SJCRH30 (cell line): ENCODE results near the gene APC2. TPM values are rescaled to one million over a fixed set of nuclear protein-coding genes. Genes with fewer than 3 reads are reported as not detected.
A peak's percentile ranks its signal among the peaks of the same experiment; 100 is the strongest.

Source experiments
- DNase-seq, 2 experiments: peaks; one replicate each; pipeline ENCODE4 v3.0.0-alpha.2; 2015 to 2020
- H3K27ac ChIP-seq: fragments of 250-450 bp; sonication (Bioruptor Pico); 2 replicates; pipeline ENCODE4 v1.5.1; 2020; ENCODE audit warnings: mild to moderate bottlenecking, moderate library complexity
- H3K27me3 ChIP-seq: fragments of 250-450 bp; sonication (Bioruptor Pico); 2 replicates; pipeline ENCODE4 v1.5.1; 2020; ENCODE audit warnings: mild to moderate bottlenecking, moderate library complexity
- H3K36me3 ChIP-seq: fragments of 250-450 bp; sonication (Bioruptor Pico); 2 replicates; pipeline ENCODE4 v1.5.1; 2020; ENCODE audit warnings: mild to moderate bottlenecking, moderate library complexity
- H3K4me1 ChIP-seq: fragments of 250-450 bp; sonication (Bioruptor Pico); 2 replicates; pipeline ENCODE4 v1.5.1; 2020; ENCODE audit warnings: mild to moderate bottlenecking, moderate library complexity
- H3K4me3 ChIP-seq: fragments of 250-450 bp; sonication (Bioruptor Pico); 2 replicates; pipeline ENCODE4 v1.5.1; 2020; ENCODE audit warnings: mild to moderate bottlenecking, moderate library complexity
- H3K9me3 ChIP-seq: fragments of 250-450 bp; sonication (Bioruptor Pico); replicated peaks from 2 replicates; pipeline ENCODE4 v1.5.1; 2020; ENCODE audit warnings: mild to moderate bottlenecking, moderate library complexity
- total RNA-seq: library from RNA; depleted of rRNA; stranded (reverse); fragments of >200 nt; shearing (Covaris generic); gene quantifications from 2 replicates; pipeline ENCODE4 v1.2.3, GENCODE V29; 2014

APC2 gene
- total RNA-seq, 1 experiment from 2014 or later: 0.24 TPM

GRCh38 chr19:1468274-1468820, 18.4 kb downstream of the APC2 start:
- H3K4me1 ChIP-seq: peaks cover 2% of the 10 kb centered on the region; the same call in 1 of the 2 replicates
- DNase-seq: no peak
- H3K9me3 ChIP-seq: no peaks in the 10 kb centered on the region
- no peak overlapping the region for H3K27ac ChIP-seq
- no peaks in the 10 kb centered on the region; the same call in 1 of the 2 replicates for H3K27me3 ChIP-seq
- H3K4me3 ChIP-seq: no peak overlapping the region
- H3K36me3 ChIP-seq: no peaks in the 10 kb centered on the region

DNA sequence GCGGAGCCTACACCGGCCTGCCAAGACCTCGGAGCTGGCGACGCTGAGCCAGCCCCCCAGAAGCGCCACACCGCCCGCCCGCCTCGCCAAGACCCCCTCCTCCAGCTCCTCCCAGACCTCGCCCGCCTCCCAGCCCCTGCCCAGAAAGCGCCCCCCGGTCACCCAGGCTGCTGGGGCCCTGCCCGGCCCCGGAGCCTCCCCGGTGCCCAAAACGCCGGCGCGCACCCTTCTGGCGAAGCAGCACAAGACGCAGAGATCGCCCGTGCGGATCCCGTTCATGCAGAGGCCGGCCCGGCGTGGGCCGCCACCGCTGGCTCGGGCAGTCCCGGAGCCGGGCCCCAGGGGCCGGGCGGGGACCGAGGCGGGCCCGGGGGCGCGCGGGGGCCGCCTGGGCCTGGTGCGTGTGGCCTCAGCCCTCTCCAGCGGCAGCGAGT, 18.9 kb downstream of the APC2 start:
- H3K36me3 ChIP-seq: no peaks in the 10 kb centered on the region
- no peaks in the 10 kb centered on the region for H3K9me3 ChIP-seq
- H3K4me1 ChIP-seq: peaks cover 2% of the 10 kb centered on the region; the same call in 1 of the 2 replicates
- no peak overlapping the region for H3K27ac ChIP-seq
- no peaks in the 10 kb centered on the region; the same call in 1 of the 2 replicates for H3K27me3 ChIP-seq
- no peak overlapping the region for H3K4me3 ChIP-seq
- DNase-seq: no peak

GRCh38 chr19:1469255-1470054, 19.5 kb downstream of the APC2 start:
- Histone ChIP-seq H3K4me1 (peaks cover 2% of the 10 kb centered on the region; the same call in 1 of the 2 replicates), H3K36me3 (no peaks in the 10 kb centered on the region), H3K4me3 (peak overlapping the region; percentile 57), H3K9me3 (no peaks in the 10 kb centered on the region), H3K27me3 (no peaks in the 10 kb centered on the region; the same call in 1 of the 2 replicates), H3K27ac (no peak overlapping the region)
- DNase-seq: no peak

GRCh38 chr19:1470055-1470304, 20.1 kb downstream of the APC2 start:
- H3K4me3 ChIP-seq: peak overlapping the region; percentile 57
- no peaks in the 10 kb centered on the region for H3K36me3 ChIP-seq
- H3K27me3 ChIP-seq: no peaks in the 10 kb centered on the region; the same call in 1 of the 2 replicates
- no peaks in the 10 kb centered on the region for H3K9me3 ChIP-seq
- H3K4me1 ChIP-seq: peaks cover 2% of the 10 kb centered on the region; the same call in 1 of the 2 replicates
- H3K27ac ChIP-seq: no peak overlapping the region
- no peak for DNase-seq

DNA sequence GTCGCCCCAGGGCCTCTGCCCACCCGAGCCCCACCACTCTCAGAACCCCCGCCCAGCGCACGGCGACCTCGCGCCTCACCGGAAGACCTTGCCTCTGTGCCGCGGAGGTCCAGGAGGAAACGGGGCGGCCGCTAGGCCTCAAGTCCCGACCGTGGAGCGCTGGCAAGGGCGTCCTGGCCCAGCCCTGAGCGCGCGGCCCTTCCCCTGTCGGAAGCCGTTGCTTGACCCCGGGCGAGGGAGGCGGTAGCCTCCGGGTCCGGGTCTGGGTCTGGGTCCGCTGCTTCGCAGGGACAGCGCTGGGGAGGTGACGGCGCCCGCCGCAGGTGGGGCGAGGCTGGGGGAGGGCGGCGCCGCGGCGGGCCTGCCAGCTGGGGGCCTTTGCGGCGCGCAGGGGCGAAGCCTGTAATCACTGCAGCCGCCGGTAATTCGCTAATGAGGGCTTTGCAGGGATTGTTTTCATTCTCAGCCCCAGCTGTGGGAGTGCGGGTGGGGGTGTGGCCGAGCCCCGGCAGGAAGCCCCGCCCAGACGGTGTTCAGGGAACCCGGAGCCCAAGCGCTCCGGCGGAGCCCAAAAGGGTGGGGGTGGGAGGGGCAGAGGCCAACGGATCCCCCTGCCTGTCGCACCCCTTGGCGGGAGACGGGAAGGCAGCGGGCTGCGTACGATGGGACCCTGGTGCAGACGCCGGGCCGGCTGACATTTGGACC, 20.5 kb downstream of the APC2 start:
- Histone ChIP-seq H3K36me3 (no peaks in the 10 kb centered on the region), H3K27me3 (no peaks in the 10 kb centered on the region; the same call in 1 of the 2 replicates), H3K4me3 (peak overlapping the region; percentile 57), H3K27ac (no peak overlapping the region), H3K4me1 (peaks cover 2% of the 10 kb centered on the region; the same call in 1 of the 2 replicates), H3K9me3 (no peaks in the 10 kb centered on the region)
- peak; percentile 75 to 76 for DNase-seq

GRCh38 chr19:1471010-1471514, 21.1 kb downstream of the APC2 start:
- H3K4me3 ChIP-seq: peak overlapping the region; percentile 57
- no peaks in the 10 kb centered on the region; the same call in 1 of the 2 replicates for H3K27me3 ChIP-seq
- H3K4me1 ChIP-seq: peaks cover 2% of the 10 kb centered on the region; the same call in 1 of the 2 replicates
- no peaks in the 10 kb centered on the region for H3K9me3 ChIP-seq
- peak; percentile 71 to 77 for DNase-seq
- no peaks in the 10 kb centered on the region for H3K36me3 ChIP-seq
- no peak overlapping the region for H3K27ac ChIP-seq

DNA sequence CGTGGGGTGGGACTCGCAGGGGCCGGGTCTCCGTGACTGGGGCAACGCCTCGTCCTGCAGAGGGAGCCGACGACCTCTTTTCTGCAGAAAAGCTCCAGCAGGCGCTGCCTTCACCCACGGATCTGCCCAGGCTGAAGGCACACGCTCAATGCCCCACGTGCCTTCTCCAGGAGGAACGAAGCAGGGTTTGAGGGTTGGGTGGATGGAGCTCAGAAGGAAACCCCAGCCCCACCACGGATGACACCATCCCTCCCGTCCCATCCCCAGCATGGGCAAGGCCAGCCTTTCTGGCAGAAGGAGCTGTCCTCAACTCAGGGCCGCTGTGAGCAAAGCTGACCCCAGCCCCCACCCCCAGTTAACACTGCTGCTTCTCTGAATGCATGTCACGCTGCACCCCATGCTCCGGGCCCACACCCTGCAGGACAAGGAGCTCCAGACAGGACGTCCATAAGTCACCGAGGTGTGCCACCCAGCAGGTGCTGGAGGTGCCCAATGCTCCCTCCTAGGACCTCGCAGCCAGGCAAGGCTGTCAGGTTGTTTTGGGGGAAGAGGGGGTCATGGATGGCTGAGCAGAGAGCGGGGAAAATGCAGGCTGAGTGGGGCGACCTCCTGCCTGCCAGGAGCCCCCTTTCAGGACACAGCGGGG, 21.7 kb downstream of the APC2 start:
- DNase-seq: no peak
- H3K27me3 ChIP-seq: no peaks in the 10 kb centered on the region; the same call in 1 of the 2 replicates
- H3K36me3 ChIP-seq: no peaks in the 10 kb centered on the region
- H3K27ac ChIP-seq: no peak overlapping the region
- H3K4me3 ChIP-seq: no peak overlapping the region
- H3K4me1 ChIP-seq: peaks cover 2% of the 10 kb centered on the region; the same call in 1 of the 2 replicates
- no peaks in the 10 kb centered on the region for H3K9me3 ChIP-seq

DNA sequence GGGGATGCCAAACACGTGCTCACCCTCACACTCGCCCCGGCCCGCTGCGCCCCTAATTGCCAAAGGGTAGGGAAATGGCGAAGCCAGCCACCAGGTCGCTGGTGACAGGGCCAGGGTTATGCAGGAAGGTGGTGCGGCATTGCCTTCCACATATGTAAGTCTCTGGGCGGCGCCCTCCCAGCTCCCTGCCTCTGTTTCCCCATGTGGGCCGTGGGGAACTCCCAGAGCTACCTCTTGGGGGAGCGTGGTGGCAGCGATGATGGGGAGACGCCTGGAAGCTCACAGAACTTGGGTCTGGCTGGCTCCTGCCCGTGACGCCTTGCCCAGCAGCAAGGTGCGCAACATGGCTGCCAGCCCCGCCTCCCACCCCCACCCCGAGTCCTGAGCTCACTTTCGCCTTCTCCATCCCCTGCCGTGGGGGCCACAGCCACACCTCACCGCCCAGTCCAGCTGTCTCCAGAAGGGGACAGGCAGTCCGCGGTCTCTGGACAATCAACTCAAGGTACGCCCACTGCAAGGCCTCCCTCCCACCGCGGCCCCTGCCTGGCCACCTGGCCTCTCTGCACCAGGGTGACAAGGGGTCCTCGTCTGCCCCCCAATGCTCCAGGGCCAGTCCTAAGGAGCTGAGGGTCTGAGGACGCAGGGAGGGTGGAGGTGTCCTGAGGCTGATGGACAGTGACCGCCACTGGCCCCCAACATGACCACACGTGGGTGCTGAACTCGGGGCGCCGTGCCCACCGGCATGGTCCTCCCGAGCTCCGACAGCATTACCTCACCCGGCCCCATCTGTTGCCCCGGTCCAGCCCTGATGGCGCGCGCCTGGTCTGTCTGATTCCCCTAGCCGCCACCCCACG, 22.5 kb downstream of the APC2 start:
- Histone ChIP-seq H3K36me3 (peaks cover 2% of the 10 kb centered on the region; the same call in 1 of the 2 replicates), H3K27me3 (no peaks in the 10 kb centered on the region; the same call in 1 of the 2 replicates), H3K4me3 (no peak overlapping the region), H3K27ac (no peak overlapping the region), H3K4me1 (peaks cover 2% of the 10 kb centered on the region; the same call in 1 of the 2 replicates), H3K9me3 (no peaks in the 10 kb centered on the region)
- DNase-seq: no peak

- peaks cover 2% of the 10 kb centered on the region; the same call in 1 of the 2 replicates for H3K4me1 ChIP-seq
- no peak for DNase-seq
- no peak overlapping the region for H3K4me3 ChIP-seq
- no peak overlapping the region for H3K27ac ChIP-seq
- H3K36me3 ChIP-seq: peaks cover 4% of the 10 kb centered on the region; the same call in 1 of the 2 replicates
- H3K27me3 ChIP-seq: no peaks in the 10 kb centered on the region; the same call in 1 of the 2 replicates
- H3K9me3 ChIP-seq: no peaks in the 10 kb centered on the region
Observed at GRCh38 chr19:1473085-1473851, 23.3 kb downstream of the APC2 start.

GRCh38 chr19:1474011-1474764, 24.3 kb downstream of the APC2 start:
- no peaks in the 10 kb centered on the region; the same call in 1 of the 2 replicates for H3K27me3 ChIP-seq
- no peak for DNase-seq

DNA sequence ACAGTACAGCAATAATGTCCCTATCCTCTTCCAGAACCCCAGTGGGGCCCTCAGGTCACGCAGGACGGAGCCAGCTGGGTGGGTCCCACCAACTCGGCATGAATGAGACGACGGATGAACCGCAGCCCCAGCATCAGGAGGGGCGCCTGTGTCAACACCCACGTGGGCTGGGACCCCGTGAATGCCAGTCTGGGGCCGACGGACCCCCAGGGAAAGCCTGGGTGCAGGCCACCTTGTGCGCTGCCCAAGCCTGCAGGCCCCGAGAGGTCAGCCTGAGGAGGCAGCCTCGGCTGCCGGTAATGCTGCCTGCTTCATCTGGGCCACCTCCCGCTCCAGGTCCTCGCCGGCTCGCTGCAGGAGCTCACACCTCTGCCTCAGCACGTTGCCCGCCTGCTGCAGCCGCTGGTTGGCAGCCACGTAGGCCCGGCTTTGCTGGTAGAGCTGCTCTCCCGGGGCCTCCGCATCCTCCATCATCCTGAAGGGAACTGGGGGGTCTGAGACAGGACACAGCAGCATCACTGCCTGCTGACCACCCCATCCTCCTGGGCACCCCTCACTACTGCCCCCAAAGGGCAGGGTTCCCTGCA, 24.9 kb downstream of the APC2 start:
- H3K27me3 ChIP-seq: no peaks in the 10 kb centered on the region; the same call in 1 of the 2 replicates
- H3K36me3 ChIP-seq: peaks cover 4% of the 10 kb centered on the region; the same call in 1 of the 2 replicates
- H3K4me1 ChIP-seq: peaks cover 2% of the 10 kb centered on the region; the same call in 1 of the 2 replicates
- H3K27ac ChIP-seq: no peak overlapping the region
- no peak for DNase-seq
- H3K4me3 ChIP-seq: no peak overlapping the region
- no peaks in the 10 kb centered on the region for H3K9me3 ChIP-seq

More at GRCh38 chr19:1474011-1474764, 24.3 kb downstream of the APC2 start:
- Histone ChIP-seq H3K9me3 (no peaks in the 10 kb centered on the region), H3K36me3 (peaks cover 4% of the 10 kb centered on the region; the same call in 1 of the 2 replicates), H3K4me3 (no peak overlapping the region), H3K4me1 (peaks cover 2% of the 10 kb centered on the region; the same call in 1 of the 2 replicates), H3K27ac (no peak overlapping the region)
